ENCODE results near the gene CAPN2. TPM values are rescaled to one million over a fixed set of nuclear protein-coding genes. Genes with fewer than 3 reads are reported as not detected.

CAPN2 gene
- total and polyA plus RNA-seq, 10 donors: 20.5 to 106 (median 82.0) TPM

DNA sequence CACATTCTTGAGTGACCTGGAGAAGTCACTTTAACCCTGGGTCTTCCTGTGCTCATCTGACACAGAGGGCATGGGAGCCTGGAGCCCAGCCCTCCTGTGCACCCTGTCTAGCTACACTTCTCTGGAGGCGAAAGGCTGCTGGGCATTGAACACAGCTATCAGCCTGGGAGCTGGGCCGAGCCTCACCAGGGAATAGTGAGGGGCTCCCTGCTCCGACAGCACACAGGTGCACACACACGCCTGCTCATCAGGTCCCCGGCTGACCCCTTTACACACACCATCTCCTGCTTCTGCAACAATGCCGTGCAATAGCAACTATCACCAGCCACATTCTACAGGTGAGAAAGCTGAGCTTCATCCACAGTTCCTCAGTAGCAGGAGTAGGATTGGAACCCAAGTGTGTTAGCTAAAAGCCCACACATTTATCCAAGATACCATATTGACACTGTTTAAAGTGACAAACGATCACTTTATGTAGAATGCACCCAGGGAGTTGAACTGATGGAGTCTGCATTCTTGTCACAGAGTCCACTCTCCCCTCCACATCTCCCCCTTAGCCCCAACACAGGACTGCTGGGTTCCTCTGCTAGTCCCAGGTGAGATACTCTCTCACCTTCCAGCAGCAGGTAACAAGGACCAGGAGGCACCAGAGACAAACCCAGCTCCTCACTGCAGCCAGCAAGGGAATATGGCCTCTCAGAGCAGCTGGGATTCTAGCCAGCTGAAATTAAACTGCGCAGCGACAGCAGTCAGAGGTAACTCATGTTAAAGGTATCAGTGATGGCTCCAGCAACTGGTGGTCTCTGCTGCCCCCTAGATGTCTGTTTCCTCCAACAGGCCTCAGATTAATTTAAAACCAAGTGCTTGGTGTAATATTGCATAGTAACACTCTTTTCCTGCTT is 28.5 kb upstream of the CAPN2 start:
- Histone ChIP-seq H3K4me1 (no peaks in the 10 kb centered on the region), H3K27me3 (replicated peaks in 1 of 7) (peaks cover 0 to 17% (median 0%) of the 10 kb centered on the region in 7 donors), H3K4me3 (no peak overlapping the region), H3K27ac (no peak overlapping the region), H3K36me3 (no peaks in the 10 kb centered on the region), H3K9me3 (no peaks in the 10 kb centered on the region)
- no peak for DNase-seq
- WGBS, 5 donors: 43 to 73% (median 67%) methylated on average over 5 to 9 of the region's 9 CpGs
- intact Hi-C loops (cut with DNase I; ENCODE audit: low total_unique reads): loop anchor here (5.0 kb wide), 2 partner anchors 152 to 552 kb away; no protein-coding TSS in a partner anchor
- peak; percentile 30 to 68 (median 53) for TF ChIP-seq CTCF (IDR thresholded peaks at IDR 0.05 in 8 of 11, conservative IDR thresholded peaks at IDR 0.05 in 3 of 11)
- no peak for TF ChIP-seq POLR2A (IDR thresholded peaks at IDR 0.05)
- TF ChIP-seq POLR2AphosphoS5 (IDR thresholded peaks at IDR 0.05): no peak

DNA sequence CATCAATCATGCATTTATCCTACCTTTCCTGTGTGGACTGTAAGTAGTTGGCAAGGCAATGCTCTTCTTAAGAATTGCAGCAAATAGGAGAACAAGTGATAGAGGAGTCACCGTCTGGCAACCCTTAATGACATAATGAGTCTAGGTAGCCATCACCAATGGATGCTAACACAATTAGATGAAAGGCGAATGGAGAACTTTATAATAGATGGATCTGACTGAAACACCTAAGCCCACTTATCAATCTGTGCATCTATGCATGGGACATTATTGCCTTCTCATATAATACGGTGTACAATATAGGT is 27.9 kb upstream of the CAPN2 start:
- DNase-seq: no peak
- TF ChIP-seq POLR2AphosphoS5 (IDR thresholded peaks at IDR 0.05) (no peak), POLR2A (IDR thresholded peaks at IDR 0.05) (no peak), CTCF (IDR thresholded peaks at IDR 0.05 in 8 of 11, conservative IDR thresholded peaks at IDR 0.05 in 3 of 11) (peak in 1 of 11 experiments; percentile 24)
- peaks cover 0 to 17% (median 0%) of the 10 kb centered on the region in 7 donors for H3K27me3 ChIP-seq (replicated peaks in 1 of 7)
- no peaks in the 10 kb centered on the region for H3K36me3 ChIP-seq
- 78 to 86% (median 80%) methylated on average over 3 of the region's 3 CpGs for WGBS, 5 donors
- H3K27ac ChIP-seq: no peak overlapping the region
- intact Hi-C loops (cut with DNase I; ENCODE audit: low total_unique reads): loop anchor here (5.0 kb wide), 2 partner anchors 152 to 552 kb away; no protein-coding TSS in a partner anchor
- H3K4me3 ChIP-seq: no peak overlapping the region
- no peaks in the 10 kb centered on the region for H3K4me1 ChIP-seq
- no peaks in the 10 kb centered on the region for H3K9me3 ChIP-seq

- no peak overlapping the region for H3K4me3 ChIP-seq
- intact Hi-C loops (cut with DNase I; ENCODE audit: low total_unique reads): no loop called here
- no peak overlapping the region for H3K27ac ChIP-seq
- no peak for DNase-seq
- 84 to 94% (median 88%) methylated on average over 4 of the region's 4 CpGs for WGBS, 5 donors
- TF ChIP-seq POLR2A (IDR thresholded peaks at IDR 0.05): no peak
- no peak for TF ChIP-seq POLR2AphosphoS5 (IDR thresholded peaks at IDR 0.05)
- TF ChIP-seq CTCF (IDR thresholded peaks at IDR 0.05 in 8 of 11, conservative IDR thresholded peaks at IDR 0.05 in 3 of 11): no peak
- no peaks in the 10 kb centered on the region for H3K36me3 ChIP-seq
- H3K4me1 ChIP-seq: no peaks in the 10 kb centered on the region
- H3K27me3 ChIP-seq (replicated peaks in 1 of 7): no peaks in the 10 kb centered on the region
- H3K9me3 ChIP-seq: no peaks in the 10 kb centered on the region
Measured at GRCh38 chr1:223691121-223691520, 21.2 kb upstream of the CAPN2 start.

GRCh38 chr1:223695014-223695548 is 17.3 kb upstream of the CAPN2 start:
- TF ChIP-seq POLR2AphosphoS5 (IDR thresholded peaks at IDR 0.05) (no peak), CTCF (IDR thresholded peaks at IDR 0.05 in 8 of 11, conservative IDR thresholded peaks at IDR 0.05 in 3 of 11) (no peak), POLR2A (IDR thresholded peaks at IDR 0.05) (no peak)
- Histone ChIP-seq H3K9me3 (no peaks in the 10 kb centered on the region), H3K27ac (no peak overlapping the region), H3K4me1 (peaks cover 0 to 9% (median 5%) of the 10 kb centered on the region in 6 donors), H3K27me3 (replicated peaks in 1 of 7) (no peaks in the 10 kb centered on the region), H3K36me3 (no peaks in the 10 kb centered on the region), H3K4me3 (no peak overlapping the region)
- intact Hi-C loops (cut with DNase I; ENCODE audit: low total_unique reads): no loop called here
- 64 to 79% (median 71%) methylated on average over 8 of the region's 8 CpGs for WGBS, 5 donors
- DNase-seq: no peak

Data from spleen (tissue), 11 donors.